Natural killer cell (primary cell): Measurements from ENCODE around the gene NECTIN4. TPM values are rescaled to one million over a fixed set of nuclear protein-coding genes. Genes with fewer than 3 reads are reported as not detected.

Experiments used
- ATAC-seq, 3 donors: fragments of 150-1000 bp in 2 of 3; fragments of 200-7000 bp in 1 of 3; cut with Tn5 transposase; 1 replicate in 1 of 3; 2 replicates in 2 of 3; pipeline ENCODE4 v1.10.0; 2021; ENCODE audit warnings: mild to moderate bottlenecking in 2 of 3, moderate library complexity in 2 of 3
- DNase-seq, 2 donors: peaks; one replicate each; pipeline versions ENCODE4 v3.0.0 to v3.0.0-alpha.2; 2013 to 2021; ENCODE audit warnings: mixed read lengths in 1 of 2
- H3K27ac ChIP-seq: one replicate; pipeline ENCODE4 v1.5.1; 2013; ENCODE audit warnings: mild to moderate bottlenecking, low read length
- H3K27me3 ChIP-seq: one replicate; pipeline ENCODE4 v1.6.1; 2013; ENCODE audit warnings: low read length; ENCODE audit not compliant: control insufficient read depth, insufficient read depth
- H3K36me3 ChIP-seq: one replicate; pipeline ENCODE4 v1.6.1; 2013; ENCODE audit warnings: low read length; ENCODE audit not compliant: control insufficient read depth, insufficient read depth
- H3K4me1 ChIP-seq: one replicate; pipeline ENCODE4 v1.6.1; 2013; ENCODE audit warnings: low read length; ENCODE audit not compliant: control insufficient read depth, insufficient read depth
- H3K4me3 ChIP-seq: one replicate; pipeline ENCODE4 v1.5.1; 2013; ENCODE audit warnings: low read length
- H3K9me3 ChIP-seq: one replicate; pipeline ENCODE4 v1.6.1; 2013; ENCODE audit warnings: low read length; ENCODE audit not compliant: control insufficient read depth, insufficient read depth
- H3K27ac Mint-ChIP-seq, 2 donors: one replicate each; pipeline ENCODE4 v1.8.0; 2022; ENCODE audit warnings: mild to moderate bottlenecking in 2 of 2, mixed read lengths in 2 of 2, moderate library complexity in 1 of 2
- H3K27me3 Mint-ChIP-seq, 2 donors: one replicate each; pipeline ENCODE4 v1.8.0; 2022; ENCODE audit warnings: low read depth in 2 of 2, mixed read lengths in 2 of 2
- H3K36me3 Mint-ChIP-seq: one replicate; pipeline ENCODE4 v1.8.0; 2022; ENCODE audit warnings: mixed read lengths
- H3K4me1 Mint-ChIP-seq, 2 donors: one replicate each; pipeline ENCODE4 v1.8.0; 2022; ENCODE audit warnings: mixed read lengths in 2 of 2
- H3K4me3 Mint-ChIP-seq: one replicate; pipeline ENCODE4 v1.8.0; 2022; ENCODE audit warnings: mild to moderate bottlenecking, moderate library complexity, mixed read lengths
- H3K9me3 Mint-ChIP-seq, 2 donors: one replicate each; pipeline ENCODE4 v1.8.0; 2022; ENCODE audit warnings: mixed read lengths in 2 of 2
- WGBS: methylation state at CpG from one replicate; pipeline ENCODE4 v1.1.7; 2013; ENCODE audit warnings: missing lambda C conversion rate; ENCODE audit not compliant: insufficient coverage; 5-methylcytosine and 5-hydroxymethylcytosine counted together
- intact Hi-C: fragments of 100-400 bp; cut with micrococcal nuclease; formaldehyde crosslinking; loops from one replicate; pipeline ENCODE4 v1.14.2; 2022
- total RNA-seq, 4 donors: library from RNA; stranded (reverse); fragments of 120-200 nt in 1 of 4; gene quantifications; one replicate each; pipeline versions ENCODE4 v1.2.3 to v1.2.4, GENCODE V29; 2013 to 2022
- TF ChIP-seq, protein P1 (sequence below): fragments of 200-600 bp; IDR thresholded peaks from one replicate; pipeline ENCODE4 v1.8.0; 2022; ENCODE audit warnings: antibody characterized with exemption

NECTIN4 gene
- total RNA-seq, 3 donors from 2014 or later (not counting 1 experiment from before 2014, with no cell fraction given): 0.07 to 0.09 TPM; not detected in 1

DNA sequence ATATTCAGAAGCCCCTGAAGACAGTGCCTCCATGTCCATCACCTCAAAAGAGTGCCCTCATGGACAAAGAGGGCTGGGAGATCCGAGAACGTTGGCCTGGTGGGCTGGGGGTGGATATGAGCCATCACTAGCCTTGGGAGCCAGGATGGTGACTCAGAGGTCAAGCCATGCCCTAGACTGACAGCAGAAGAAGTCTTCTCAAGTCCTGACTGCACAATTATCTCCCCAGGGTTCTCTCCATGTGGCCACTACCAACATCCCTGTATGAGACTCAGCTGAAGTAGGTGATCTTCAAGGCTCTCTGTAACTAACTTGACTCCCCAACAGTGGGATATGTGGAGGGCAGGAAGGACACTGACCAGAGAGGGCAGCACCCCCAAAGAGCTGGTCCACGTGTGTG lies 36.5 kb downstream of the NECTIN4 start:
- Histone ChIP-seq H3K36me3 (peaks cover 91% of the 10 kb centered on the region), H3K27ac (no peak overlapping the region)
- peaks cover 15% of the 10 kb centered on the region for H3K36me3 Mint-ChIP-seq

DNA sequence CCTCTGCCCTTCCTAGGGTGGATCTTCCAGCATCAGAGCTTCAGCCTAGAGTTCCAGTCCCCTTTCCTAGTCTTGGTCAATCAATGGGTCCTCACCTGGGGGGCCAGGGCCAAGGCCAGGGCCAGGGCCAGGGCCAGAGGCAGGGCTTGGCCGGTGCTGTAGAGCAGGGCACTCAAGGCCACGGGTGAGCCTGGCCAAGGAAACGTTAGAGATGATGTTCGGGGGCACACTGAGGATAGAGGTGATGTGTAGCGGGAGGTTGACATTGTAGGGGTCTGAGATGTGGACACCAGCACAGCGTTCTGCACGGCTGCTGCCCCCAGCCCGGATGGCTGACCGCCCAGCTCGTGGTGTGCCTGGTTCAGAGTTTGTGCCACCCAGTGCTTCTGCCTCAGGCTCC lies 38.1 kb downstream of the NECTIN4 start:
- H3K36me3 ChIP-seq: peaks cover 87% of the 10 kb centered on the region
- DNase-seq (no peak), ATAC-seq (no peak)
- Mint-ChIP-seq H3K4me3 (no peak overlapping the region), H3K36me3 (peaks cover 15% of the 10 kb centered on the region), H3K27ac (peak overlapping the region; percentile 69 to 71), H3K27me3 (no peaks in the 10 kb centered on the region), H3K4me1 (peaks cover 33 to 60% of the 10 kb centered on the region in 2 donors), H3K9me3 (no peaks in the 10 kb centered on the region)
- peaks cover 33% of the 10 kb centered on the region for H3K4me1 ChIP-seq
- intact Hi-C loops: no loop called here
- no peak overlapping the region for H3K4me3 ChIP-seq
- no peak overlapping the region for H3K27ac ChIP-seq
- no peaks in the 10 kb centered on the region for H3K9me3 ChIP-seq
- TF ChIP-seq, protein P1, sequence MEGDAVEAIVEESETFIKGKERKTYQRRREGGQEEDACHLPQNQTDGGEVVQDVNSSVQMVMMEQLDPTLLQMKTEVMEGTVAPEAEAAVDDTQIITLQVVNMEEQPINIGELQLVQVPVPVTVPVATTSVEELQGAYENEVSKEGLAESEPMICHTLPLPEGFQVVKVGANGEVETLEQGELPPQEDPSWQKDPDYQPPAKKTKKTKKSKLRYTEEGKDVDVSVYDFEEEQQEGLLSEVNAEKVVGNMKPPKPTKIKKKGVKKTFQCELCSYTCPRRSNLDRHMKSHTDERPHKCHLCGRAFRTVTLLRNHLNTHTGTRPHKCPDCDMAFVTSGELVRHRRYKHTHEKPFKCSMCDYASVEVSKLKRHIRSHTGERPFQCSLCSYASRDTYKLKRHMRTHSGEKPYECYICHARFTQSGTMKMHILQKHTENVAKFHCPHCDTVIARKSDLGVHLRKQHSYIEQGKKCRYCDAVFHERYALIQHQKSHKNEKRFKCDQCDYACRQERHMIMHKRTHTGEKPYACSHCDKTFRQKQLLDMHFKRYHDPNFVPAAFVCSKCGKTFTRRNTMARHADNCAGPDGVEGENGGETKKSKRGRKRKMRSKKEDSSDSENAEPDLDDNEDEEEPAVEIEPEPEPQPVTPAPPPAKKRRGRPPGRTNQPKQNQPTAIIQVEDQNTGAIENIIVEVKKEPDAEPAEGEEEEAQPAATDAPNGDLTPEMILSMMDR: no peak
- 95% methylated on average over 10 of the region's 10 CpGs for WGBS
- no peaks in the 10 kb centered on the region for H3K27me3 ChIP-seq

More for the DNA sequence above, 36.5 kb downstream of the NECTIN4 start:
- H3K9me3 Mint-ChIP-seq: no peaks in the 10 kb centered on the region
- peaks cover 34 to 55% of the 10 kb centered on the region in 2 donors for H3K4me1 Mint-ChIP-seq
- DNase-seq (no peak), ATAC-seq (no peak)
- 95% methylated on average over 3 of the region's 3 CpGs for WGBS
- Histone ChIP-seq H3K9me3 (no peaks in the 10 kb centered on the region), H3K27me3 (no peaks in the 10 kb centered on the region), H3K4me3 (no peak overlapping the region), H3K4me1 (peaks cover 19% of the 10 kb centered on the region)
- H3K4me3 Mint-ChIP-seq: no peak overlapping the region
- intact Hi-C loops: no loop called here
- no peaks in the 10 kb centered on the region for H3K27me3 Mint-ChIP-seq
- TF ChIP-seq, protein P1: no peak
- H3K27ac Mint-ChIP-seq: peak overlapping the region; percentile 69 to 71

DNA sequence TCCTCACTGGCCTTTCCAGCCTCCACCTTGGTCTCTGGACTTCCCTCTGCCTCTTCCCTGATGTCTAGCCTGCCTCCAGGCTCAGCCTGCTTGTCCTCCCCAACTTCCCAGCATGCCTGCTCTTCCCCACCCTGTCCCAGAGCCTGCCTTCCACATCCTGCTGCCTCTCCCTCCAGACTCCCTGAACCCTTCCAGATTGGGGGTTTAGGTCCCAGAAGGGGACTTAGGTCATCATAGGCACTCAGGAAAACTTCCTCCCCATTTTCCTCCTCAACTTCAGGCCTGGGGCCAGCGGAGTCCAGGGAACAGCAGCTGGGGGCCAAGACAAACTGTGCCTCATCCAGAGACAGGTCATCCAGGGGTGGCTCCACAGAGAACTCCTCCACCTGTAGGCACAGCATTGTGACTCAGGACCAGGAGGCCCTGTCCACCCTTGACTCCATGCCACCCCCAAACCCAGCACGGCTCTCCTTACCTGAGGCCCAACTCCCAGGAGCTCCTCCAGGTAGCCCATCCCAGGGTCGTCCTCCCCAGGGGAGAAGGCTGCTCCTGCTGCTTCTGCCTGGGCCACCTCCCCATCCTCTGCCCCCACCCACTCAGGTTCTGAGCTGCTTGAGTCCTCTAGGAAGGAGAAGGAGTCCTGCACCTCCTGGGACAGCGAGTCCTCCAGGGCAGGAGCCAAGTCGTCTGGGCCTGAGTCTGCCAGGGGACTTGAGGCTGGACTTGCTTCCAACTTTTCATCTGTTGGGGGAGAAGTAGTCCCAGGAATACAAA lies 40.2 kb downstream of the NECTIN4 start:
- Mint-ChIP-seq H3K27ac (peak overlapping the region; percentile 98 to 99), H3K27me3 (no peaks in the 10 kb centered on the region), H3K36me3 (peaks cover 15% of the 10 kb centered on the region), H3K4me3 (no peak overlapping the region), H3K4me1 (peaks cover 47 to 72% of the 10 kb centered on the region in 2 donors), H3K9me3 (no peaks in the 10 kb centered on the region)
- Histone ChIP-seq H3K4me1 (peaks cover 35% of the 10 kb centered on the region), H3K4me3 (no peak overlapping the region), H3K27ac (peak overlapping the region; percentile 30), H3K27me3 (no peaks in the 10 kb centered on the region), H3K36me3 (peaks cover 69% of the 10 kb centered on the region), H3K9me3 (no peaks in the 10 kb centered on the region)
- intact Hi-C loops: no loop called here
- DNase-seq (no peak), ATAC-seq (no peak)
- WGBS: 96% methylated on average over 3 of the region's 5 CpGs
- TF ChIP-seq, protein P1: no peak
